SU-DHL-6 (cell line): ENCODE measurements around the gene NSMF.

Experiments used
- H2AFZ ChIP-seq: fragments of 200-600 bp; sonication (generic); 2 replicates; pipeline ENCODE4 v1.6.1; 2014; ENCODE audit warnings: low read depth, mild to moderate bottlenecking, moderate library complexity, mixed read lengths, antibody characterized with exemption, low read length; ENCODE audit not compliant: severe bottlenecking
- H3F3A ChIP-seq: fragments of 200-600 bp; shearing (Covaris generic); 2 replicates; pipeline ENCODE4 v1.6.0; 2016; ENCODE audit warnings: antibody characterized with exemption, mild to moderate bottlenecking; ENCODE audit not compliant: insufficient read depth
- H3K27ac ChIP-seq: fragments of 200-600 bp; sonication (generic); 2 replicates; pipeline ENCODE4 v1.5.1; 2016; ENCODE audit warnings: low read depth, mild to moderate bottlenecking, low read length, moderate library complexity, mixed read lengths
- H3K27me3 ChIP-seq: fragments of 200-600 bp; sonication (generic), shearing (Covaris generic); 2 replicates; pipeline ENCODE4 v1.6.0; 2014; ENCODE audit warnings: mild to moderate bottlenecking, low read length
- H3K36me3 ChIP-seq: fragments of 200-600 bp; sonication (generic); 2 replicates; pipeline ENCODE4 v1.6.1; 2014; ENCODE audit warnings: mild to moderate bottlenecking, low read length, mixed read lengths
- H3K4me2 ChIP-seq: fragments of 300-600, 200-600 bp; shearing (Covaris generic), sonication (generic); 2 replicates; pipeline ENCODE4 v1.6.0; 2014; ENCODE audit warnings: low read length, low read depth, mild to moderate bottlenecking; ENCODE audit not compliant: poor library complexity, severe bottlenecking
- H3K4me3 ChIP-seq: fragments of 200-600 bp; sonication (generic); 2 replicates; pipeline ENCODE4 v1.5.1; 2014; ENCODE audit warnings: antibody characterized with exemption, low read length, mild to moderate bottlenecking, mixed read lengths; ENCODE audit not compliant: insufficient read depth, poor library complexity, severe bottlenecking
- H3K79me2 ChIP-seq: fragments of 200-600 bp; sonication (generic); 2 replicates; pipeline ENCODE4 v1.6.1; 2014; ENCODE audit warnings: mild to moderate bottlenecking, low read length, moderate library complexity; ENCODE audit not compliant: insufficient read depth
- H3K9ac ChIP-seq: fragments of 200-600 bp; sonication (generic); 2 replicates; pipeline ENCODE4 v1.7.0; 2014; ENCODE audit warnings: mild to moderate bottlenecking, low read length
- H3K9me2 ChIP-seq: fragments of 200-600 bp; sonication (generic); replicated peaks from 2 replicates; pipeline ENCODE4 v1.6.1; 2014; ENCODE audit warnings: low read length; ENCODE audit not compliant: insufficient read depth
- H3K9me3 ChIP-seq: fragments of 200-600 bp; sonication (generic); 2 replicates; pipeline ENCODE4 v1.6.1; 2014; ENCODE audit warnings: low read length, mixed read lengths; ENCODE audit not compliant: insufficient read depth
- H4K20me1 ChIP-seq: fragments of 200-600 bp; sonication (generic); 2 replicates; pipeline ENCODE4 v1.6.1; 2014; ENCODE audit warnings: low read depth, mild to moderate bottlenecking, antibody characterized with exemption, low read length, moderate library complexity, mixed read lengths
- EZH2phosphoT487 ChIP-seq: fragments of 200-600 bp; sonication (generic), shearing (Covaris generic); conservative IDR thresholded peaks from 2 replicates; pipeline ENCODE4 v1.6.1; 2018; ENCODE audit warnings: mild to moderate bottlenecking, antibody characterized with exemption, low read length, moderate library complexity, mixed read lengths
- TF ChIP-seq, protein P1 (sequence below): fragments of 200-600 bp; sonication (generic); IDR thresholded peaks from one replicate; pipeline ENCODE4 v1.5.1; 2017; ENCODE audit warnings: antibody characterized with exemption, mild to moderate bottlenecking, low read length, moderate library complexity; ENCODE audit not compliant: insufficient read depth, poor library complexity, severe bottlenecking

The NSMF gene

GRCh38 chr9:137439158-137439714, 19.9 kb downstream of the NSMF start:
- no peaks in the 10 kb centered on the region for H3K79me2 ChIP-seq
- H3K9ac ChIP-seq = no peak overlapping the region
- no peak overlapping the region for H3K4me2 ChIP-seq
- no peaks in the 10 kb centered on the region for H4K20me1 ChIP-seq
- peaks cover 6% of the 10 kb centered on the region for H3F3A ChIP-seq
- H3K36me3 ChIP-seq = no peaks in the 10 kb centered on the region
- H3K9me2 ChIP-seq = no peaks in the 10 kb centered on the region
- no peak overlapping the region for H3K27ac ChIP-seq
- no peaks in the 10 kb centered on the region for H3K9me3 ChIP-seq
- H3K27me3 ChIP-seq = no peaks in the 10 kb centered on the region
- no peak overlapping the region for H3K4me3 ChIP-seq
- H2AFZ ChIP-seq = no peak overlapping the region
- TF ChIP-seq, protein P1, sequence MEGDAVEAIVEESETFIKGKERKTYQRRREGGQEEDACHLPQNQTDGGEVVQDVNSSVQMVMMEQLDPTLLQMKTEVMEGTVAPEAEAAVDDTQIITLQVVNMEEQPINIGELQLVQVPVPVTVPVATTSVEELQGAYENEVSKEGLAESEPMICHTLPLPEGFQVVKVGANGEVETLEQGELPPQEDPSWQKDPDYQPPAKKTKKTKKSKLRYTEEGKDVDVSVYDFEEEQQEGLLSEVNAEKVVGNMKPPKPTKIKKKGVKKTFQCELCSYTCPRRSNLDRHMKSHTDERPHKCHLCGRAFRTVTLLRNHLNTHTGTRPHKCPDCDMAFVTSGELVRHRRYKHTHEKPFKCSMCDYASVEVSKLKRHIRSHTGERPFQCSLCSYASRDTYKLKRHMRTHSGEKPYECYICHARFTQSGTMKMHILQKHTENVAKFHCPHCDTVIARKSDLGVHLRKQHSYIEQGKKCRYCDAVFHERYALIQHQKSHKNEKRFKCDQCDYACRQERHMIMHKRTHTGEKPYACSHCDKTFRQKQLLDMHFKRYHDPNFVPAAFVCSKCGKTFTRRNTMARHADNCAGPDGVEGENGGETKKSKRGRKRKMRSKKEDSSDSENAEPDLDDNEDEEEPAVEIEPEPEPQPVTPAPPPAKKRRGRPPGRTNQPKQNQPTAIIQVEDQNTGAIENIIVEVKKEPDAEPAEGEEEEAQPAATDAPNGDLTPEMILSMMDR = no peak
- TF ChIP-seq EZH2phosphoT487 = no peak

DNA sequence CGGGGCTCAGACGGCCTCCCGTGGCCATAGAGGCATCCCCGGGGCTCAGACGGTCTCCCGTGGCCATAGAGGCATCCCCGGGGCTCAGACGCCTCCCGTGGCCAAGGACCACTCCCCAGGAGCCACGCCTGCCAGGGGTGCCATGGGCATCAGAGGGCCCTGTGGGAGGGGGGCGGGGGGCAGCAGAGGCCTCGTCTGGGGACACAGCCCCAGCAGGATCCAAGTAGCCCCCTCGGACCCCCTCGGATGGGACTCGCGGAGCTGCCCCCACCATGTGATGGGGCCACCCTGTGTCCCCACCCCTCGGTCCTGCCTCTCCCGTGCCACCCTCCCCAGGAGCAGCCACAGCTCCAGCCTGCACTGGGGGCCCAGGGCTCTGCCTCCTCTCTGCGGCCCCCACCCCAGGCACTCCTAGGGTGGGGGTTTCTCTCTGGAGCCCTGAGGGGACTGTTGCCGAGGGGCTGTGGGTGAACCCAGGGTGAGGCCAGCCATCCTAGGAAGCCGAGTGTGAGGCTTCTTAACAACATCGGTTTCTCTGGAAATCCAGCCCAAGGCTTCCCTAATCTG, 20.5 kb downstream of the NSMF start:
- peaks cover 6% of the 10 kb centered on the region for H3F3A ChIP-seq
- H3K9me2 ChIP-seq = no peaks in the 10 kb centered on the region
- H3K27ac ChIP-seq = no peak overlapping the region
- H4K20me1 ChIP-seq = no peaks in the 10 kb centered on the region
- H3K4me2 ChIP-seq = no peak overlapping the region
- TF ChIP-seq, protein P1 = no peak
- TF ChIP-seq EZH2phosphoT487 = no peak
- H3K9me3 ChIP-seq = no peaks in the 10 kb centered on the region
- H3K4me3 ChIP-seq = no peak overlapping the region
- H3K36me3 ChIP-seq = no peaks in the 10 kb centered on the region
- no peaks in the 10 kb centered on the region for H3K79me2 ChIP-seq
- no peaks in the 10 kb centered on the region for H3K27me3 ChIP-seq
- H3K9ac ChIP-seq = no peak overlapping the region
- no peak overlapping the region for H2AFZ ChIP-seq

DNA sequence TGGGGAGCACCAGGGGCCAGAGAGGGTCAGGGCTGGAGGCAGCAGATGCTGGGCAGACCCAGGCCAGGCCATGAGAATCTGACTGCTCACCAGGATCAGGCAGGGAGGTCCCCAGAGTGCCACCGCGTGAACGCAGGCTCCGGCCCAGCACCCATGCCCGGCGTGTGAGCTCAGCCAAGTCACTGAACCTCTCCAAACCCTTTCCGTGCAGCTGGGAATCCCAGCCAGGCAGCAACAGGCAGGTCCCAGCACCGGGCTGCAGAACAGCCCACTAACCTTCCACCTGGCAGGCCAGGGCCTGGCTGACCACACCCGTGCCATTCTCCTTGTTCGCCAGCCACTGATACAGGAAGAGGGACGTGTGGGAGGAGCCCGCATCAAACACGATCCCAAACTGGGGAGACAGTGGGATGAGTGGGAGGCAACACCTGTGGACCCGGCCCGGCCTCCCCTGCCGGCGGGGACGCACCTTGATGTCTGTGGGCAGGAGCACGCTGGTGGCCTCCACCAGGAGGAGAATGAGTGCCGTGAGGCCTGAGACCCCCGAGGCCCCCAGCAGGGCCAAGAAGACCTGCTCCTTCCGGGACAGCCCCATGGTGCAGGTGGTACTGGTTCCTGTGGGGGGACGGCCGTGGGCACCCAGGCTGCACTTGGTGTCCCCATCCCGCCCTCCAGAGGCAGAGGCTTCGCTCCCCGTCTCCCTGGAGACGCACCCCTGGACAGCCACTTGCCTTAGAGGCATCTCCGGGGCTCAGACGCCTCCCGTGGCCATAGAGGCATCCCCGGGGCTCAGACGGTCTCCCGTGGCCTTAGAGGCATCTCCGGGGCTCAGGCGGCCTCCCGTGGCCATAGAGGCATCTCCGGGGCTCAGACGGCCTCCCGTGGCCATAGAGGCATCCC, 21.2 kb downstream of the NSMF start:
- Histone ChIP-seq H3K9ac (no peak overlapping the region), H4K20me1 (no peaks in the 10 kb centered on the region), H3K4me2 (no peak overlapping the region), H3K9me2 (no peaks in the 10 kb centered on the region), H3K27me3 (no peaks in the 10 kb centered on the region), H3K36me3 (no peaks in the 10 kb centered on the region), H3K9me3 (no peaks in the 10 kb centered on the region), H3K79me2 (no peaks in the 10 kb centered on the region), H2AFZ (no peak overlapping the region), H3F3A (peaks cover 6% of the 10 kb centered on the region), H3K27ac (no peak overlapping the region), H3K4me3 (no peak overlapping the region)
- TF ChIP-seq, protein P1 = no peak
- no peak for TF ChIP-seq EZH2phosphoT487
